GM18873 (cell line): ENCODE measurements around the gene TRIM21.
"Not testable (repeated sequence)": the region's sequence is repeated elsewhere in the genome, so short reads cannot be mapped to it uniquely, and the experiment has no call there.

Experiments used
- ATAC-seq: cut with Tn5 transposase; IDR thresholded peaks from one replicate; pipeline ENCODE4 v1.9.1; 2021; ENCODE audit warnings: mild to moderate bottlenecking, moderate library complexity, moderate number of reproducible peaks; ENCODE audit not compliant: unreplicated experiment, low FRiP score

Gene TRIM21

DNA sequence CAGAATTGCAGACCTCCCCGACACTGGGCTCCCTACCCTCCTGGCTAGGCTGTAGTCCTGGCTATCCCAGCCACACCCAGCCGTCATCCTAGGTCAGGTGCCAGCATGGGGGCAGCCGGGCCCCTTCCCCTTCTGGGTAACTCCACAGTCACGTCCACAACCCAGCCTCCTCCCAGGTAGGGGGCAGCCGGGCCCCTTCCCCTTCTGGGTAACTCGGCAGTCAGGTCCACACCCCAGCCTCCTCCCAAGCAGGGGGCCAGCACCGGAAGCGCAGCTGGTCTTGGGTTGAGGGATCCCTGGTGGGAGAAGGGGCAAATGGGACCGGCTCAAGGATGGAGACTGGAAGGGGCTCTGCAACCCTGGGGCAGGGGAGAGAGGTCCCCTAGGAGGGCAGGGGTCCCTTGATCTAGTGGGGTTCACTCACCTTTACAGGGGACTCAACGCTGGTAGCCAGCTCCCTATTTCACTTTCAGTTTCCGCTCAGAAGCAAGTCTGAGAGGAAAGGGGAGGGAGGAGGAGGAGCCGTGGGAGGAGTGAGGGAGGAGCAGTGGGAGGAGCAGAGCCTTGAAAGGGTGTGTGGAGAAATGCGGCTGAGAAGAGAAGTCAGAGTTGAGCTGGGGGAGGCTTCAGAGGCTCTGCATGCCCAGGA is at the start of gene TRIM21:
TRIM21 (minus strand) TSS at position 494 of the 649 bp plus-strand sequence. CDS start 3,293 bp downstream, outside the sequence.
- ATAC-seq = peak; percentile 99

GRCh38 chr11:4441515-4441914 is 48.0 kb upstream of the TRIM21 start:
- no peak for ATAC-seq

DNA sequence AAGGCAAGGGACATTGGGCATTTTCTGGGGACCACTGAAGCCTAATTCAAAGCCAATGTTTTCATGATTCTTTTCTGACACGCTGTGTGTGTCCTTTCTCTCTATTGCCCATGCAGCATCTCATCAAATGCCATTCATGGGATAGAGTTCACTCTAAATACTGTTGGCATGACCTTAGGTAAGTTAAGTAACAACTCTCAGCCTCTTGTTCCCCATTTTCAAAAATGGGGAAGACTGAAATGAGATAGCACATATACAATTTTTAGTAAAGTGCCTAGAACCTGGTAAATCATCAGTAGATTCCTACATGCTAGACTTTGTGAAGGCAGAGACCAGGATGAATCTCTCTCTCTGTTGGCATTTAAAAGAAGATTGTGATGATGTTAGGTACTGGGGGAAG is 42.9 kb upstream of the TRIM21 start:
- ATAC-seq = no peak

- no peak for ATAC-seq
Observed at GRCh38 chr11:4433856-4434255, 40.4 kb upstream of the TRIM21 start.

GRCh38 chr11:4430051-4430450 is 36.5 kb upstream of the TRIM21 start:
- ATAC-seq = no peak

GRCh38 chr11:4418403-4418802 is 24.9 kb upstream of the TRIM21 start:
- no peak for ATAC-seq

DNA sequence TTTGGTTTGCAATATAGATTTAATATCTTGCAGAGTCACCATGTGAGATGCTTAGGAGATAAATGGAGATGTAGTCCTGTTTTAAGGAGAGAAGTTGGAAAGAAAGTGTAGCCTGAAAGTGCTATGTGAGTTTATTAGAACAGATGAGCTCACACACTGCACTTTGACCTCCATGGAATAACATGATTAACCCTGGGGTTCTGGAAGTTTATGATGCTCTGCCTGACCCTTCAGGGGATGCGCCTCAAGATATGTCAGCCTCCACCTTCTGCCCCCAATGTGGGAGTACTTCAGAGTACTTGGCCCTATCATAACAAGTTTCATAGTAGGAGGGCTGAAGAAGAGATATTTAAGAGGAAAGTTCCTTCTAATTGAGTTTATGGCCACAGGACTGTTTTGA is 23.3 kb upstream of the TRIM21 start:
- no peak for ATAC-seq

- no peak for ATAC-seq
Observed at GRCh38 chr11:4416306-4416705, 22.8 kb upstream of the TRIM21 start.

- not testable (repeated sequence) for ATAC-seq
Observed at GRCh38 chr11:4406206-4406605, 12.7 kb upstream of the TRIM21 start.

- ATAC-seq = no peak
Observed at GRCh38 chr11:4393858-4394223, 339 bp upstream of the TRIM21 start.

- no peak for ATAC-seq
Observed at GRCh38 chr11:4388221-4388620, 5.3 kb downstream of the TRIM21 start.

DNA sequence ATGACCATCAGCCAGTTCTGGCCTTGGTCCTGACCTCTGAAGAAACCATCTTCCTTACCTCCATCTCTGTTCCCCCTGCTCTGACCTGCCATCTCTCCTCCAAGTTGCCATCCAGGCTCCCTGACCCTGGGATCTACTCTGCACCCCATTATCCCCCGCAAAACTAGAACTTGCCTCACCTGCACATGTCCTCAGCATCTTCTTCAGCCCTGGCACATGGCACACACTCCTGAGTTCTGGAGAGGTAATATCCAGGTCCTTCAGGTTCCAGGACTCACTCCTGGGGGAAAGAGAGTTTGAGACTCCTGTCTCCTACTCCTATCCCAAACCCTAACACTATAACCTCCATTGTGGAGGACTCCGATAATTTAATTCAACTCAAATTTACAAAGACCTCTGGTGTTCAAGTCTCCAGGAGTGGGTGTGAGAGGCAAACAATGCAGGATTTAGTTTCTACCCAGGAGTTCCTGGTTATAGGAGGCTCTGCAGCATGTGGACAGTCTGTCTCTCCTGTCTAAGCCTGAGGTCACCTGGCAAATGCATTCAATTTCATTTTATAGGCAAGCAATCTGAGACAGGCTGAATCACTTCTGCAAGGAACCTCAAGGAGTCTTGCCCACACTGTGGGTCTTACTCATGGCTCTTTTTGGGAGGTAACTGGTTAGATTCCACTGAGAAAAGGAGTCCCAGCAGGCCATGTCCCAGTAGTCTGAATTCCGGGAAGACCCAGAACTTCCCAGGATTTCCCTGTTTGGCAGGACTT is 7.3 kb downstream of the TRIM21 start:
- no peak for ATAC-seq

- no peak for ATAC-seq
Observed at GRCh38 chr11:4381901-4382300, 11.6 kb downstream of the TRIM21 start.

DNA sequence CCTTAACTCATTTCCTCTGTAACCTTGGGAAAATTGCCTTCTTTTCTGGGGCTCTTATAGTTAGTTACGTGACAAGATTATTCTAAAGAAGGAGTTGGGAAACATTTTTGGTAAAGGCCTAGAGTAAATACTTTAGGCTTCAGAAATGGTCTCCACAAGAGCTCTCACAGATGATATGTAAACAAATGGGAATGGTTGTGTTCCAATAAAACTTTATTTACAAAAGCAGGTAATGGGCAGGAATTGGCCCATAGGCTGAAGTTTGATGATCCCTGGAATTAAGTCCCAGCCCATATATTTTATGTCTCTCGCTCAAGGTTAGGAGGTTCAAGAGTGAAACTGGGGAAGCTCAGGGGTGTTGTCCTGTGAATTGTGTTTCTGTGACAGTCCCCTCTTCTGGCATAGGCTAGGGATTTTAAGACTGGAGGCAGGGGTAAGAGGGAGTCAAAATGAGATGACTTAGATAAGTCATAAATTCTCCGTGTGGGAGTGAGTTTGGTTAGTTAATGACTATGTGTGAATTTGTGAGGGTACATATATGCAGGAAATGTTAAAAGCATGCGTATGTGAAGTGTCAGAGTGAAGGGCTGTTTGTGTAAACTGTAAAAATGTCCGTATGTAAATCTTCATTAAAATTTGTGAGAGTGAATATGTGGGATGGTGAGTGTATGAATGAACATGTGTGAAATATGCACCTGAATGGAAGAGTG is 17.9 kb downstream of the TRIM21 start:
- ATAC-seq = no peak

GRCh38 chr11:4370166-4370565 is 23.3 kb downstream of the TRIM21 start:
- ATAC-seq = no peak

DNA sequence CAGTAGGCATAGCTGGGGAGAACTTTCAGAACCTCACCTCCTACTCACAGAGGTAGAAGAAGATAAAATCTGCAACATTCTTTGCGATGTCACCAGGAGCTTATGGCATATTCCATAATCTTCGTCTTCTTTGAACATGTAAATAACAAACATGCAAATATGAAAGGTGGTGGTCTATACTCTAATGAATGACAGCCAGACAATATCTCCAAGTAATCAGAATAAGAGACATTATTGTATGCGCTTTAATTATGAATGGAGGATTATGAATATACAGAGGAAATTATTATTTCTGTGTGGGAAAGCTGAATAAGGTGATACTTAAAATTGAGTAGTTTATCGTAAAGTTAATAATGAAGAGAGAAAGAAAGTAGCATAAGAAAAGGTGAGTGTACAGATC is 25.2 kb downstream of the TRIM21 start, which contains the start of gene OR52B4:
OR52B4 (minus strand) TSS at position 101 of the 400 bp plus-strand sequence; CDS start at position 10, 91 bp downstream.
- no peak for ATAC-seq

DNA sequence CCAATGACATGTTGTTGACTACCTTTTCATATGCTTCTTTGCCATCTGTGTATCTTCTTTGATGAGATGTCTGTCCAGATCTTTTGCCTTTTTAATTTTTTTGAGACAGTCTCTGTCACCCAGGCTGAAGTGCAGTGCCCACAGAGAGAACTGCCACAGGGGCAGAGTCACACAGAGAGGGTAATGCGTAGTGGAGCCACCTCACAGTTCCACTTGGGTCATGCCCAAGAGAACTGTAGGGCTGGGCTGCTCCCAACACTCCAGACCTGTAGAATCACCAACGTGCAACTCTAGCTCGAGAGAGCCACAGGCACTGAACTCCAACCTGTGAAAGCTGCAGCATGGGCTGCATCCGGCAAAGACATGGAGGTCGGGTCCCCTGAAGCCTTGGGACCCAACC is 45.4 kb downstream of the TRIM21 start:
- ATAC-seq = not testable (repeated sequence)

DNA sequence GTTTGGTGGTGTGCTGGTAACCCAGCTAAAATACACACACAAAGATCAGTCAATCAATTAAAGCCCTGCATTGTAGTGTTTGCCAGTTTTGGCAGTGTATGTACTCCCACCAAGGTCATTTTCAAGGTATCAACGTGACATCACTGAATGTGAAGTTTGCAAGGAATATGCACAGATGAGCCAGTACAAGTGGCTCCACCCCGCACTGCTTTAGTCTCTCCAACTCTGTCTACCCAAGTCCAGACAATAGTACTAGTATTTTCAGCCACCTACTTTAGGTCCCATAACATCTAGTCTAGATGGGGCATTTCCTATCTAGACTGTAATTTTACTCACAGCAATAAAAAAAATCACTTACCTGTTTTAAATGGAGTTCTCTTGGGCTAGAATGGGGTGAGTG is 48.1 kb downstream of the TRIM21 start:
- ATAC-seq = not testable (repeated sequence)
